GM10266 (cell line): Measurements from ENCODE around the gene FHIT.

Source experiments
- DNase-seq: peaks from one replicate; pipeline ENCODE4 v3.0.0; 2012; ENCODE audit errors: extremely low spot score
- TF ChIP-seq, protein P1 (sequence below): IDR thresholded peaks from 2 replicates; pipeline ENCODE4 v1.5.1; 2012; ENCODE audit warnings: mild to moderate bottlenecking, low read depth; ENCODE audit not compliant: control insufficient read depth, insufficient read depth; ENCODE audit errors: missing control alignments

The FHIT gene

DNA sequence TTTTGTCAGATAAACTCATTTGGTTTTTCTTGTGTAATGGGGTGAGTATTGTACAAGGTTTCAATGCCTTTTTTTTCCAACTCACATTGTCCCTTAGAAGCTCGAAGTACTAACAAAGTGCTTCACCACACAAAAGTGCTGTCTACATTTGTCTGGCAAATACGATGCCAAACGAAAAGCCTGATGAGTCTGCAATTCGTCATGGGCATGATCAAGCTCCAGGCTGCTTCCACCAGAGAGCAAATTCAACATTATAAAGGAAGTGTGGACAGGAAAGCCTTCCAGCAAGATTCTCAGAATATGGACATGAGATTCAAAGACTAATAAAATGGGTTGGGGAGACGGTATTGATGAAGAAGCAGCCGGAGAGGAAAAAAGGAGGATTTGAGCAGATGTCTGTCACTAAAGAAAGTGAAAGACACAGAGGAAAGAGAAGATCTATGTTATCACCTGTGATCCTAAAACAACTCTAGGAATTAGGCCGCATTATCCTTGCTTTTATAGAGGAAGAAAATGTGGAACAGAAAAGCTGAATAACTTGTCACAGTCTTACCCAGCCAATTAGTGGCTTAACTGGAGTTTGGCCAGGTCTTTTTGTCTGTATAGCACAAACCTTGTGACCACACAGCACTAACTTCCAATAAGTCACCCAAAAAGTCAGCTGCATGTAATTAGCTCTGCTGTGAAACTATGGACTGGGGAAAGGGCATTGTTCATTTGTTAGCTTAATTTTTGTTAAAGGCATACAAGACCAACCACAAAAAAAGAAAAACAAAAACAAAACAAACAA lies 494.8 kb downstream of the FHIT start:
- no peak for DNase-seq
- TF ChIP-seq, protein P1, sequence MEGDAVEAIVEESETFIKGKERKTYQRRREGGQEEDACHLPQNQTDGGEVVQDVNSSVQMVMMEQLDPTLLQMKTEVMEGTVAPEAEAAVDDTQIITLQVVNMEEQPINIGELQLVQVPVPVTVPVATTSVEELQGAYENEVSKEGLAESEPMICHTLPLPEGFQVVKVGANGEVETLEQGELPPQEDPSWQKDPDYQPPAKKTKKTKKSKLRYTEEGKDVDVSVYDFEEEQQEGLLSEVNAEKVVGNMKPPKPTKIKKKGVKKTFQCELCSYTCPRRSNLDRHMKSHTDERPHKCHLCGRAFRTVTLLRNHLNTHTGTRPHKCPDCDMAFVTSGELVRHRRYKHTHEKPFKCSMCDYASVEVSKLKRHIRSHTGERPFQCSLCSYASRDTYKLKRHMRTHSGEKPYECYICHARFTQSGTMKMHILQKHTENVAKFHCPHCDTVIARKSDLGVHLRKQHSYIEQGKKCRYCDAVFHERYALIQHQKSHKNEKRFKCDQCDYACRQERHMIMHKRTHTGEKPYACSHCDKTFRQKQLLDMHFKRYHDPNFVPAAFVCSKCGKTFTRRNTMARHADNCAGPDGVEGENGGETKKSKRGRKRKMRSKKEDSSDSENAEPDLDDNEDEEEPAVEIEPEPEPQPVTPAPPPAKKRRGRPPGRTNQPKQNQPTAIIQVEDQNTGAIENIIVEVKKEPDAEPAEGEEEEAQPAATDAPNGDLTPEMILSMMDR, result no peak

DNA sequence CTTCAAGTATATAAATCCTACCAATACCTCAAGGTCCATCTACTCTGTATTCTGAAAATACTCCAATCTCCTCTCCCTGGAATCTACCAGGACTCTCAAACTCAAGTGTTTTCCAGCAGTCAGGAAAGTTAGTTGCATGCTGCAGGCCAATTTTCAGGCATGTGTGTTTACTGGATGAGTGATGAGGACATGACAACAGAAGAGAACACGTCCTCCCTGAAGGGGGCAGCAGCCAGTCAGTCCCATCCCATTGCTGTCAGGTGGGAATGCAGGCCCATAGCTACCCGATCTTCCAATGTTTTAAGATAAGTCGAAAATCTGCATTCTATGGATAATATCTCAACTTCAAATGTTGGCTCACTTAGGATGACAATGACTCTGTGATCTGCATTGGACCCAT lies 496.2 kb downstream of the FHIT start:
- DNase-seq, result peak; percentile 6
- TF ChIP-seq, protein P1, result peak; percentile 14

DNA sequence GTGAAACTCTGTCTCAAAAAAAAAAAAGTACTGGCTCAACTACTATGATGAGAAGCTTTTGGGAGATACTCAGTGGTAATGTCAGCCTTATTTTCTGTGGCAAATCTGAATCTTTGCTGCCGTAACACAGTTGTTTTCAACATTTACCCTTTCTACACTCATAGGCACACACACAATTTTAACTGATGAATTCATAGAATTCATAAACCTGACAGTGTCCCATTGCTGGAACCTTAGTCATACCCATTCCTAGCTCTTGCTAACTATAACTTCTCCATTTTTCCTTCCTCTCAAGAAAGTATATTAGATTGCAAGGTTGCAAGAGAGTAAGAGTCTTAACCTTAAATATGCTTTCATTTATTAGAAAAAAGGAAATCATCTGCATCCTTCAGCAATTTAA lies 496.6 kb downstream of the FHIT start:
- no peak for DNase-seq
- TF ChIP-seq, protein P1, result no peak

DNA sequence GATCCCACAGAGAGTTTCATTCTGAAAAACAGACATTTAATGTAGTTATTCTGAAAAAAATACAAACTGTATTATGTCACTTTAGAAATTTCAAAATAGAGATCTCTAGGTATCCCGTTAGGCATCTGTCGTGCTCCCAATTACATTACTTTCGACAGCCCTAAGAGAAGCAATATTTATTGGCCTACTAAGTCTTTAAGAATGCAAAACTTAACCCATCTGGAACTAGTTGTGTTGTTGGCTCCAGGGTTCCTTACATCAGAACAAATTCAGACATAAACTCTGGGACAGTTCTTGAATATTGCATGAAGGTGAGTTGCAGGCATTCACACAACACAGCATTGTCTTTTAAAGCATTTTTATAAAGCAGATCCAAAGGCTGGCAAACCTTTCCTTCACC lies 498.4 kb downstream of the FHIT start:
- TF ChIP-seq, protein P1, result no peak
- no peak for DNase-seq

DNA sequence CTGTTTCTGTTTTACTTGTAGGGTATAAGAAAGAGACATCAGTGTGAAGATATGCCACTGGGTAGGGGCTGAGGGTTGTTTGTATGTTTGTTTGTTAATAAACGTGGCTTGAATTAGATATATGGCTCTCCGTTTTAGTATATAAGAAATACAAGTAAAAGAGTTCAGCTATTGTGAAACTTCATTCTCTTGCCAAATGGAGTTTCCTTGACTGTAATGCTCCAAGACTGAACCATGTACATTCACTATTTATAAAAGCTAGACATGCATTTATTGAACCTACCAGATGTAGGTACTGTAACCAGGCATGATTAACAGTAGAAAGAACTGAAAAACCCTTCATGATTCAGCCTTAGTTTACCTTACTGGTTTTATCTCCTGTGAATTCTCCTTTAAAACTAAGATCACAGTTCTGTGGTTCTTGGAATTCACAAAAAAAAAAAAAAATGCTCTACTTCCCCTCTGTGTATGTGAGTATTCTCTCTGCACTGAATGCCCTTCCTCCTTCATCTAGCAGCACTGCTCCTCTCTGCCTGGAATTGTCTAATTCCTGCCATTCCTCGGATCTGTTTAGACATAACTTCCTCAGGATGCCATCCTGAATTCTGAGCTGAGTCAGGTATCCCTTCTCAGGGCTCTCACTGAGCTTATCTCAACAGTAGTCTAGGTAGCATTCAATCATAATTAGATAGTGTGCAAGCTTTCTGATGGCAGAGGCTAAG lies 504.4 kb downstream of the FHIT start:
- no peak for DNase-seq
- TF ChIP-seq, protein P1, result no peak

DNA sequence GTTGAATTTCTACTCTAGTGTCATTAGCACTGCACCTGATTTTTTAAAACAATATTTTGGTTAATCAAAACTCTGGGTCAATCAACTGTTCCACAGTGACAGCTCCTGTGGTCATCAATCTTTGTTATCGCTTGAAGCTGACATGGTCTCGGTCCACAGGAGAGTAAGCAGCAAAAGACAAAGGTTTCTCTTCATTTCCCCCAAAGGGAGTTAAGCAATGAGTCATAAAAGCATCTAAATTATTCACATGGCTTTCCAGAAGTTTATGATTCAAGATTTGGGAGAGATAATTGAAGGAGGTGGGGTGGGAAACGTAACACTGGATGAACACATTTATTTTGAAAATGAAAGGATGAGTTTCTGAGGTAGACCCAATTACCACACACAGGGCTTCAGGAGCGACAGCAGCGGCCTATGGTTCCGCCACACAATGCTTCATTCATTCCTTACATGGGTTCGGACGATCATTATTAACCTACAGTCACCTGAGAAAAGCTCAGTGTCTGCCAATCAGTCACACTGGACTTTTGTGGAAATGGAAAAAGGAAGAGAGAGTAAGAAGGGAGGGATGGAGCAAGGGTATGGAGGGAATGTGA lies 505.1 kb downstream of the FHIT start:
- DNase-seq, result no peak
- TF ChIP-seq, protein P1, result no peak
